Transverse colon (tissue), 4 donors: ENCODE data around the gene LRRK2. TPM values are rescaled to one million over a fixed set of nuclear protein-coding genes. Genes with fewer than 3 reads are reported as not detected.

Experiments used
- DNase-seq: peaks from one replicate; pipeline ENCODE4 v3.0.0-alpha.2; 2019
- H3K27ac ChIP-seq, 4 donors: fragments of 200-600 bp; sonication (generic); 2 replicates each; pipeline ENCODE4 v1.5.1; 2016 to 2018; ENCODE audit warnings: inconsistent platforms in 4 of 4
- H3K27me3 ChIP-seq: fragments of 200-600 bp; sonication (generic); 2 replicates; pipeline ENCODE4 v1.5.1; 2017; ENCODE audit warnings: inconsistent platforms
- H3K36me3 ChIP-seq, 4 donors: fragments of 200-600 bp; sonication (generic); 2 replicates each; pipeline ENCODE4 v1.5.1; 2017 to 2019; ENCODE audit warnings: inconsistent platforms in 4 of 4
- H3K4me1 ChIP-seq, 4 donors: fragments of 200-600 bp; sonication (generic); 2 replicates each; pipeline ENCODE4 v1.5.1; 2017 to 2020; ENCODE audit warnings: inconsistent platforms in 4 of 4
- H3K4me3 ChIP-seq, 4 donors: fragments of 200-600 bp; sonication (generic); 1 replicate in 1 of 4; 2 replicates in 3 of 4; pipeline versions ENCODE4 v1.5.1 to v1.6.1; 2017 to 2019; ENCODE audit warnings: inconsistent platforms in 4 of 4
- H3K9me3 ChIP-seq, 2 donors: fragments of 200-600 bp; sonication (generic); 2 replicates each; pipeline ENCODE4 v1.5.1; 2017 to 2019; ENCODE audit warnings: inconsistent platforms in 2 of 2
- CTCF ChIP-seq, 5 experiments: fragments of 200-600 bp in 3 of 5; fragments of 450-650 bp in 2 of 5; sonication (generic) in 3 of 5; IDR thresholded peaks; 1 replicate in 2 of 5; 2 replicates in 3 of 5; pipeline ENCODE4 v1.5.1; 2016 to 2017; ENCODE audit warnings: antibody characterized with exemption in 5 of 5, inconsistent platforms in 3 of 5, mild to moderate bottlenecking in 2 of 5, moderate library complexity in 1 of 5
- EP300 ChIP-seq: sonication (generic); formaldehyde crosslinking; IDR thresholded peaks from one replicate; pipeline ENCODE4 v1.6.1; 2017; ENCODE audit warnings: antibody characterized with exemption, low read depth
- POLR2A ChIP-seq: fragments of 450-650 bp; IDR thresholded peaks from one replicate; pipeline ENCODE4 v1.6.1; 2016; ENCODE audit warnings: antibody characterized with exemption, mild to moderate bottlenecking, moderate library complexity
- POLR2AphosphoS5 ChIP-seq, 3 donors: sonication (generic); formaldehyde crosslinking; IDR thresholded peaks; one replicate each; pipeline ENCODE4 v1.6.1; 2016; ENCODE audit warnings: antibody characterized with exemption in 3 of 3
- WGBS, 2 donors: methylation state at CpG; one replicate each; pipeline ENCODE4 v1.1.5; 2018; ENCODE audit warnings: low coverage in 1 of 2; 5-methylcytosine and 5-hydroxymethylcytosine counted together
- in situ Hi-C, 4 donors: fragments of 200-750 bp; cut with MboI; loops; one replicate each; pipeline versions ENCODE4 v1.15.0 to v1.15.1; 2017; ENCODE audit warnings: low sequenced_read_pairs in 3 of 4, low pct_ligation_motif_present in 1 of 4, low pct_unique_long_range_greater_than_20kb in 1 of 4
- intact Hi-C: fragments of 100-400 bp; cut with DNase I; formaldehyde crosslinking; loops from one replicate; pipeline ENCODE4 v1.15.1; 2023; ENCODE audit warnings: low total_unique reads
- total RNA-seq, 4 donors: library from RNA; depleted of rRNA; stranded (reverse); fragments of >200 nt; gene quantifications; one replicate each; pipeline ENCODE4 v1.1.0, GENCODE V29; 2016

The LRRK2 gene
- total RNA-seq, 4 donors from 2014 or later, result 1.9 to 30.8 (median 7.9) TPM

- in situ Hi-C loops (no loop called here), intact Hi-C loops (no loop called here)
- no peak overlapping the region for H3K27ac ChIP-seq
- no peaks in the 10 kb centered on the region for H3K4me1 ChIP-seq
- WGBS, 2 donors, result 93 to 95% methylated on average over 3 of the region's 3 CpGs
- H3K4me3 ChIP-seq, result no peak overlapping the region
- TF ChIP-seq POLR2AphosphoS5 (IDR thresholded peaks at IDR 0.05) (no peak), POLR2A (no peak), CTCF (IDR thresholded peaks at IDR 0.05) (no peak), EP300 (no peak)
- H3K9me3 ChIP-seq, result no peaks in the 10 kb centered on the region
- DNase-seq, result no peak
- no peaks in the 10 kb centered on the region for H3K27me3 ChIP-seq
- H3K36me3 ChIP-seq, result no peaks in the 10 kb centered on the region
Measured at GRCh38 chr12:40236357-40236850, 11.6 kb downstream of the LRRK2 start.

GRCh38 chr12:40238266-40238902 lies 13.6 kb downstream of the LRRK2 start:
- WGBS, 2 donors, result 26 to 50% methylated on average over 1 of the region's 1 CpG
- Histone ChIP-seq H3K9me3 (no peaks in the 10 kb centered on the region), H3K36me3 (no peaks in the 10 kb centered on the region), H3K27me3 (no peaks in the 10 kb centered on the region), H3K4me3 (no peak overlapping the region), H3K4me1 (peaks cover 0 to 3% (median 0%) of the 10 kb centered on the region in 4 donors), H3K27ac (no peak overlapping the region)
- intact Hi-C loops (no loop called here), in situ Hi-C loops (no loop called here)
- TF ChIP-seq CTCF (IDR thresholded peaks at IDR 0.05) (no peak), POLR2AphosphoS5 (IDR thresholded peaks at IDR 0.05) (no peak), POLR2A (no peak), EP300 (no peak)
- no peak for DNase-seq

GRCh38 chr12:40238979-40239378 lies 14.2 kb downstream of the LRRK2 start:
- WGBS, 2 donors, result 90 to 100% methylated on average over 5 of the region's 5 CpGs
- no peak for TF ChIP-seq CTCF (IDR thresholded peaks at IDR 0.05)
- TF ChIP-seq POLR2AphosphoS5 (IDR thresholded peaks at IDR 0.05), result no peak
- TF ChIP-seq POLR2A, result no peak
- Histone ChIP-seq H3K27ac (no peak overlapping the region), H3K4me1 (peaks cover 0 to 3% (median 0%) of the 10 kb centered on the region in 4 donors), H3K27me3 (no peaks in the 10 kb centered on the region), H3K36me3 (no peaks in the 10 kb centered on the region), H3K9me3 (no peaks in the 10 kb centered on the region), H3K4me3 (no peak overlapping the region)
- in situ Hi-C loops (no loop called here), intact Hi-C loops (no loop called here)
- no peak for DNase-seq

GRCh38 chr12:40240779-40241178 lies 16.0 kb downstream of the LRRK2 start:
- in situ Hi-C loops (no loop called here), intact Hi-C loops (no loop called here)
- 90 to 96% methylated on average over 4 of the region's 4 CpGs for WGBS, 2 donors
- no peak for TF ChIP-seq CTCF (IDR thresholded peaks at IDR 0.05)
- TF ChIP-seq EP300, result no peak
- no peak for TF ChIP-seq POLR2A
- no peak for TF ChIP-seq POLR2AphosphoS5 (IDR thresholded peaks at IDR 0.05)
- peaks cover 0 to 3% (median 0%) of the 10 kb centered on the region in 4 donors for H3K4me1 ChIP-seq
- no peak for DNase-seq
- H3K36me3 ChIP-seq, result no peaks in the 10 kb centered on the region
- no peaks in the 10 kb centered on the region for H3K9me3 ChIP-seq
- no peak overlapping the region for H3K27ac ChIP-seq
- no peaks in the 10 kb centered on the region for H3K27me3 ChIP-seq
- no peak overlapping the region for H3K4me3 ChIP-seq
